A549 (cell line): ENCODE data around the gene RBM3. TPM values are rescaled to one million over a fixed set of nuclear protein-coding genes. Genes with fewer than 3 reads are reported as not detected.

Source experiments
- ATAC-seq, 2 experiments: fragments of 200-7000 bp in 1 of 2; fragments of >200 bp in 1 of 2; cut with Nextera tagmentation in 1 of 2; cut with Tn5 transposase in 1 of 2; 3 replicates each; pipeline versions ENCODE4 v1.8.0 to v1.9.1; 2018 to 2020; ENCODE audit warnings: mild to moderate bottlenecking in 1 of 2, moderate library complexity in 1 of 2
- CTCF ChIA-PET: fragments of 300-600 bp; sonication (Branson Sonifier 250); formaldehyde crosslinking; extraction: SDS; loops from one replicate; lab custom pipeline; 2021; ENCODE audit warnings: antibody characterized with exemption, inconsistent platforms; lab: Yijun Ruan, JAX
- POLR2A ChIA-PET: fragments of 350-600 bp; formaldehyde crosslinking; extraction: SDS; loops from one replicate; lab custom pipeline; 2021; ENCODE audit warnings: antibody characterized with exemption, inconsistent platforms; lab: Yijun Ruan, JAX
- DNase-seq, 2 experiments: peaks; one replicate each; pipeline versions ENCODE4 v3.0.0 to v3.0.0-alpha.2; 2011 to 2016; ENCODE audit warnings: low read depth in 1 of 2, low spot score in 1 of 2
- FAIRE-seq: peaks from 2 replicates; lab custom pipeline; 2011; peaks lifted over from hg19 to GRCh38; lab: Jason Lieb, UNC
- H3K27ac ChIP-seq, 2 experiments: fragments of >200 bp; sonication (Bioruptor Twin); formaldehyde crosslinking; 3 replicates each; pipeline ENCODE4 v1.5.1; 2016 to 2017
- H3K4me1 ChIP-seq: fragments of >200 bp; sonication (Bioruptor Twin); formaldehyde crosslinking; 3 replicates; pipeline ENCODE4 v1.6.1; 2016
- H3K4me2 ChIP-seq: fragments of >200 bp; sonication (Bioruptor Twin); formaldehyde crosslinking; 3 replicates; pipeline ENCODE4 v1.6.1; 2016
- H3K4me3 ChIP-seq: fragments of >200 bp; sonication (Bioruptor Twin); formaldehyde crosslinking; 3 replicates; pipeline ENCODE4 v1.5.1; 2016
- H3K9me3 ChIP-seq: fragments of >200 bp; sonication (Bioruptor Twin); formaldehyde crosslinking; 3 replicates; pipeline ENCODE4 v1.6.1; 2016
- BHLHE40 ChIP-seq: IDR thresholded peaks from 2 replicates; pipeline ENCODE4 v1.6.1; 2012; ENCODE audit warnings: low read depth, low read length, inconsistent platforms
- CBX8 ChIP-seq: fragments of 200-600 bp; sonication (generic); IDR thresholded peaks from 2 replicates; pipeline ENCODE4 v1.6.1; 2016
- EP300 ChIP-seq, 2 experiments: fragments of >200 bp; sonication (Bioruptor Twin); formaldehyde crosslinking; IDR thresholded peaks; 2 replicates in 1 of 2; 3 replicates in 1 of 2; pipeline ENCODE4 v1.6.1; 2016 to 2017
- ESRRA ChIP-seq: fragments of 150-350 bp; IDR thresholded peaks from 2 replicates; pipeline ENCODE4 v1.6.1; 2014; ENCODE audit warnings: mild to moderate bottlenecking, low read length, borderline replicate concordance
- HOXB13 ChIP-seq: fragments of 250-450 bp; sonication (Bioruptor Pico); IDR thresholded peaks from 2 replicates; pipeline ENCODE4 v1.5.0; 2020; ENCODE audit warnings: low read depth, mild to moderate bottlenecking, moderate library complexity
- KDM1A ChIP-seq: fragments of 200-600 bp; sonication (generic); IDR thresholded peaks from 2 replicates; pipeline ENCODE4 v1.6.1; 2016; ENCODE audit warnings: low read depth, mild to moderate bottlenecking
- KDM5A ChIP-seq: fragments of 200-600 bp; sonication (generic); IDR thresholded peaks from 2 replicates; pipeline ENCODE4 v1.6.1; 2016; ENCODE audit warnings: antibody characterized with exemption, mild to moderate bottlenecking
- NPAS2 ChIP-seq: fragments of 250-450 bp; sonication (Bioruptor Pico); IDR thresholded peaks from 2 replicates; pipeline ENCODE4 v1.8.0; 2022; ENCODE audit warnings: mild to moderate bottlenecking, moderate library complexity, borderline replicate concordance
- RARB ChIP-seq: fragments of 250-450 bp; sonication (Bioruptor Pico); IDR thresholded peaks from 2 replicates; pipeline ENCODE4 v1.8.0; 2021; ENCODE audit warnings: mild to moderate bottlenecking, moderate library complexity
- RFX5 ChIP-seq: fragments of 450-650 bp; IDR thresholded peaks from 2 replicates; pipeline ENCODE4 v1.7.1; 2014; ENCODE audit warnings: antibody characterized with exemption, mild to moderate bottlenecking, moderate library complexity
- SMC3 ChIP-seq: fragments of >200 bp; sonication (Bioruptor Twin); formaldehyde crosslinking; IDR thresholded peaks from 3 replicates; pipeline ENCODE4 v1.6.1; 2018; ENCODE audit warnings: inconsistent platforms
- SREBF2 ChIP-seq: fragments of 450-650 bp; IDR thresholded peaks from 2 replicates; pipeline ENCODE4 v1.6.1; 2014; ENCODE audit warnings: mild to moderate bottlenecking, moderate library complexity
- TP53 ChIP-seq: fragments of 250-450 bp; sonication (Bioruptor Pico); IDR thresholded peaks from 2 replicates; pipeline ENCODE4 v1.5.0; 2021; ENCODE audit warnings: mild to moderate bottlenecking, moderate library complexity
- ZFP36 ChIP-seq: fragments of 450-650 bp; IDR thresholded peaks from 2 replicates; pipeline ENCODE4 v1.6.1; 2014; ENCODE audit warnings: borderline replicate concordance; ENCODE audit not compliant: partially characterized antibody
- ZNF302 ChIP-seq: fragments of 250-450 bp; sonication (Bioruptor Pico); IDR thresholded peaks from 2 replicates; pipeline ENCODE4 v1.9.0; 2021; ENCODE audit warnings: inconsistent platforms, mild to moderate bottlenecking, moderate library complexity
- ZSCAN20 ChIP-seq: fragments of 250-450 bp; sonication (Bioruptor Pico); IDR thresholded peaks from 2 replicates; pipeline ENCODE4 v1.8.0; 2022; ENCODE audit warnings: mild to moderate bottlenecking, moderate library complexity
- WGBS: methylation state at CpG from one replicate; pipeline ENCODE4 v1.1.6; 2017; ENCODE audit errors: missing lambda C conversion rate; 5-methylcytosine and 5-hydroxymethylcytosine counted together
- polyA plus RNA-seq, 4 experiments: library from polyadenylated mRNA; depleted of rRNA in 3 of 4; stranded (reverse); fragments of >200 nt; fragmentation: RNase III in 1 of 4; extraction: RNeasy Plus Mini Kit Qiagen cat#74134 plus additional on column Dnase treatment in 1 of 4; gene quantifications; 2 replicates in 3 of 4; 3 replicates in 1 of 4; pipeline ENCODE4 v1.2.3, GENCODE V29; 2011 to 2017
- TF ChIP-seq, protein P1 (sequence below): fragments of >200 bp; sonication (Bioruptor Twin); formaldehyde crosslinking; IDR thresholded peaks from 3 replicates; pipeline ENCODE4 v1.5.1; 2016
- TF ChIP-seq, protein P2 (sequence below): fragments of 150-350 bp; IDR thresholded peaks from 2 replicates; pipeline ENCODE4 v1.6.1; 2014; ENCODE audit warnings: low read depth, mild to moderate bottlenecking, low read length
- TF ChIP-seq, protein P3 (sequence below): fragments of 200-600 bp; sonication (generic); IDR thresholded peaks from 2 replicates; pipeline ENCODE4 v1.6.1; 2016; ENCODE audit warnings: antibody characterized with exemption, mild to moderate bottlenecking, moderate library complexity

The RBM3 gene
- polyA plus RNA-seq, 2 of the 4 experiments (the other 2 are of a cell fraction), result 337 to 353 TPM

DNA sequence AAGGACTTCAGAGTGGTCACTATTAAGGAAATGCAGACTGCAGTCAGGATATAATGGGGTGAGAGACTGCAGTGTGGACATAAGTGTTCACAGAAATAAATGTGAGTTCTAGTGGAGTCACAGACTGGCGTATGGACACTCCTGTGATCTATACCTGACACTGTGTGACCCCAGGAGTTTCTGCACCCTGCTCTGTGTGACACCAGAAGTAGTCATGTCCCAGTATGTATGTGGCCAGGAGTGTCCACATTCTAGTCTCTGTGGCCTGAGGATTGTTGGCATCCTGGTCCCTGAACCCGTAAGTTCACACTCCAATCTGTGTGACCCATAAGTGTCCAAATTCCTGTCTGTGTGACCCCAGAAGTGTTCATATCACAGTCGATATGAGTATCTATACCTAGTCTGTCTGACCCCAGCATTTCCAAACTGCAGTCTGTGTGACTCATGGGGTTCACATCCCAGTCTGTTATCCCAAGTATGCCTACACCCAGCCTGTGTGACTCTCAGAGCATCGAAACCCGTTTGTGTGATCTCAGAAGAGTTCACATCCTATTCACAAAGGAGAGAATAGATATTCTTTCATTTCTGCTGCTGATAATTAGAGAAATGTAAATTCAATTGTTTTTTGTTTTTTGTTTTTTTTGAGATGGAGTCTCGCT, 39.3 kb downstream of the RBM3 start:
- TF ChIP-seq RARB (CRISPR knock-in tag), result no peak
- TF ChIP-seq, protein P1, sequence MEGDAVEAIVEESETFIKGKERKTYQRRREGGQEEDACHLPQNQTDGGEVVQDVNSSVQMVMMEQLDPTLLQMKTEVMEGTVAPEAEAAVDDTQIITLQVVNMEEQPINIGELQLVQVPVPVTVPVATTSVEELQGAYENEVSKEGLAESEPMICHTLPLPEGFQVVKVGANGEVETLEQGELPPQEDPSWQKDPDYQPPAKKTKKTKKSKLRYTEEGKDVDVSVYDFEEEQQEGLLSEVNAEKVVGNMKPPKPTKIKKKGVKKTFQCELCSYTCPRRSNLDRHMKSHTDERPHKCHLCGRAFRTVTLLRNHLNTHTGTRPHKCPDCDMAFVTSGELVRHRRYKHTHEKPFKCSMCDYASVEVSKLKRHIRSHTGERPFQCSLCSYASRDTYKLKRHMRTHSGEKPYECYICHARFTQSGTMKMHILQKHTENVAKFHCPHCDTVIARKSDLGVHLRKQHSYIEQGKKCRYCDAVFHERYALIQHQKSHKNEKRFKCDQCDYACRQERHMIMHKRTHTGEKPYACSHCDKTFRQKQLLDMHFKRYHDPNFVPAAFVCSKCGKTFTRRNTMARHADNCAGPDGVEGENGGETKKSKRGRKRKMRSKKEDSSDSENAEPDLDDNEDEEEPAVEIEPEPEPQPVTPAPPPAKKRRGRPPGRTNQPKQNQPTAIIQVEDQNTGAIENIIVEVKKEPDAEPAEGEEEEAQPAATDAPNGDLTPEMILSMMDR, result no peak
- no peak for TF ChIP-seq KDM1A
- TF ChIP-seq, protein P2, sequence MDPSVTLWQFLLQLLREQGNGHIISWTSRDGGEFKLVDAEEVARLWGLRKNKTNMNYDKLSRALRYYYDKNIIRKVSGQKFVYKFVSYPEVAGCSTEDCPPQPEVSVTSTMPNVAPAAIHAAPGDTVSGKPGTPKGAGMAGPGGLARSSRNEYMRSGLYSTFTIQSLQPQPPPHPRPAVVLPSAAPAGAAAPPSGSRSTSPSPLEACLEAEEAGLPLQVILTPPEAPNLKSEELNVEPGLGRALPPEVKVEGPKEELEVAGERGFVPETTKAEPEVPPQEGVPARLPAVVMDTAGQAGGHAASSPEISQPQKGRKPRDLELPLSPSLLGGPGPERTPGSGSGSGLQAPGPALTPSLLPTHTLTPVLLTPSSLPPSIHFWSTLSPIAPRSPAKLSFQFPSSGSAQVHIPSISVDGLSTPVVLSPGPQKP, result no peak
- no peak for TF ChIP-seq BHLHE40
- TF ChIP-seq ESRRA, result no peak
- no peak for TF ChIP-seq CBX8
- TF ChIP-seq NPAS2 (CRISPR knock-in tag), result no peak
- TF ChIP-seq ZFP36, result no peak
- TF ChIP-seq SMC3, result no peak
- H3K4me2 ChIP-seq, result no peak overlapping the region
- no peaks in the 10 kb centered on the region for H3K9me3 ChIP-seq
- DNase-seq, result no peak
- 0 out of 6 replicates have a peak, but pooled peaks of 1 of the 2 experiments have one; percentile 37 for ATAC-seq
- POLR2A ChIA-PET, result no interaction called here
- no peaks in the 10 kb centered on the region for H3K4me1 ChIP-seq
- H3K27ac ChIP-seq, result no peak overlapping the region
- CTCF ChIA-PET, result no interaction called here
- FAIRE-seq, result no peak
- WGBS, result 71% methylated on average over 6 of the region's 6 CpGs
- no peak overlapping the region for H3K4me3 ChIP-seq

DNA sequence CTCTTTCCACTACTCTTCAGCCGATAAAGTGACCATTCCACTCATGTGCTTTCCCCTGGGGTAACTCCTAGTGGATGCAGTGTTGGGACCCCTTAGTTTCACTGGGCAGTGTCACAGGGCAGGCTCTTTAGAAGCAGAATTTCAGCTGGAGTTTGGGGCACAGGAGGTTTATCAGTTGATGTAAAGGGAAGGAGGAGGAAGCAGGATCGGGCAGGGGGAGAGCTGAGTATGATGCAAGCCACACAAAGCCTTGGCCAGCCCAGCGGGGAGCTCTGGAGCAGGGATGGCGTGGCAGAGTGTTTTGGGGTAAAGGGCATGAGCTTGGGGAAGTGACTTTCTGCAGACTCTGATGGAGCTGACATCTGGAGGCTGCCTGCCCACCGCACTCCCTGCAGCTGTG, 42.3 kb downstream of the RBM3 start:
- Histone ChIP-seq H3K9me3 (no peaks in the 10 kb centered on the region), H3K4me2 (no peak overlapping the region), H3K4me3 (no peak overlapping the region), H3K4me1 (no peaks in the 10 kb centered on the region), H3K27ac (no peak overlapping the region; a peak in 1 of 6 replicates)
- TF ChIP-seq HOXB13 (CRISPR knock-in tag) (no peak), SREBF2 (no peak), NPAS2 (CRISPR knock-in tag) (no peak), RFX5 (no peak), EP300 (IDR thresholded peaks at IDR 0.05) (no peak), TP53 (CRISPR knock-in tag) (no peak), KDM5A (no peak), ZNF302 (CRISPR knock-in tag) (no peak), ZSCAN20 (CRISPR knock-in tag) (no peak), SMC3 (no peak)
- TF ChIP-seq, protein P3, sequence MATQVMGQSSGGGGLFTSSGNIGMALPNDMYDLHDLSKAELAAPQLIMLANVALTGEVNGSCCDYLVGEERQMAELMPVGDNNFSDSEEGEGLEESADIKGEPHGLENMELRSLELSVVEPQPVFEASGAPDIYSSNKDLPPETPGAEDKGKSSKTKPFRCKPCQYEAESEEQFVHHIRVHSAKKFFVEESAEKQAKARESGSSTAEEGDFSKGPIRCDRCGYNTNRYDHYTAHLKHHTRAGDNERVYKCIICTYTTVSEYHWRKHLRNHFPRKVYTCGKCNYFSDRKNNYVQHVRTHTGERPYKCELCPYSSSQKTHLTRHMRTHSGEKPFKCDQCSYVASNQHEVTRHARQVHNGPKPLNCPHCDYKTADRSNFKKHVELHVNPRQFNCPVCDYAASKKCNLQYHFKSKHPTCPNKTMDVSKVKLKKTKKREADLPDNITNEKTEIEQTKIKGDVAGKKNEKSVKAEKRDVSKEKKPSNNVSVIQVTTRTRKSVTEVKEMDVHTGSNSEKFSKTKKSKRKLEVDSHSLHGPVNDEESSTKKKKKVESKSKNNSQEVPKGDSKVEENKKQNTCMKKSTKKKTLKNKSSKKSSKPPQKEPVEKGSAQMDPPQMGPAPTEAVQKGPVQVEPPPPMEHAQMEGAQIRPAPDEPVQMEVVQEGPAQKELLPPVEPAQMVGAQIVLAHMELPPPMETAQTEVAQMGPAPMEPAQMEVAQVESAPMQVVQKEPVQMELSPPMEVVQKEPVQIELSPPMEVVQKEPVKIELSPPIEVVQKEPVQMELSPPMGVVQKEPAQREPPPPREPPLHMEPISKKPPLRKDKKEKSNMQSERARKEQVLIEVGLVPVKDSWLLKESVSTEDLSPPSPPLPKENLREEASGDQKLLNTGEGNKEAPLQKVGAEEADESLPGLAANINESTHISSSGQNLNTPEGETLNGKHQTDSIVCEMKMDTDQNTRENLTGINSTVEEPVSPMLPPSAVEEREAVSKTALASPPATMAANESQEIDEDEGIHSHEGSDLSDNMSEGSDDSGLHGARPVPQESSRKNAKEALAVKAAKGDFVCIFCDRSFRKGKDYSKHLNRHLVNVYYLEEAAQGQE, result no peak
- FAIRE-seq (no peak), ATAC-seq (no peak), DNase-seq (no peak)
- ChIA-PET CTCF (interaction anchor here (0.7 to 1.4 kb wide), 4 partner anchors 9 to 326 kb away, joined by 3 to 5 read pairs (median 3); no protein-coding TSS in a partner anchor), POLR2A (no interaction called here)
- WGBS, result 59% methylated on average over 5 of the region's 5 CpGs
